ENCODE results near the gene SALL4. TPM values are rescaled to one million over a fixed set of nuclear protein-coding genes. Genes with fewer than 3 reads are reported as not detected.

The SALL4 gene
- total RNA-seq, 2 donors from 2014 or later: 333 to 397 TPM

DNA sequence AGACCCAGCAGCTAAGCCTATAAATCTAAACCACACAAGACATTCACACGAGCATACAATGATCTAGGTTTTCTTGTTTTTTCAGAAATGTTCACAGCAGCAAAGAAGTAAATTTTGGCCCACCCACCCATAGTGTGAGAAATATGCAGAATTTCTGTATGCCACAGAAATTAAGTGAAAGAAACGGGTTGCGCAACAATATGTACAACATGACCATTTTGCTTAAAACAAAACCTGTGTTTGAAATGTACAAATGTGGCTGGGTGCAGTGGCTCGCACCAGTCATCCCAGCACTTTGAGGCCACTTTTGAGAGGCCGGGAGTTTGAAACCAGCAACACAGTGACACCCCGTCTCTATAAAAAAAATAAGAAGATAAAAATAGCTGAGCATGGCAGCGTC, 9.4 kb downstream of the SALL4 start:
- Histone ChIP-seq H3K9ac (ENCODE audit: extremely low read depth, low read length, poor library complexity, severe bottlenecking) (peak overlapping the region; percentile 3), H3K27ac (ENCODE audit: low read depth, low read length) (no peak overlapping the region), H3K4me3 (ENCODE audit: low read length) (peak overlapping the region; percentile 19), H3K9me3 (ENCODE audit: control insufficient read depth, low read length) (no peaks in the 10 kb centered on the region), H3K4me1 (ENCODE audit: control insufficient read depth, insufficient read depth, low read length) (peaks cover 38% of the 10 kb centered on the region), H3K36me3 (ENCODE audit: control insufficient read depth, insufficient read depth, low read length) (peaks cover 86% of the 10 kb centered on the region), H3K27me3 (ENCODE audit: control insufficient read depth, insufficient read depth, low read length, poor library complexity, severe bottlenecking) (no peaks in the 10 kb centered on the region)
- Mint-ChIP-seq H3K27ac (peak overlapping the region; percentile 45), H3K9me3 (no peaks in the 10 kb centered on the region), H3K27me3 (ENCODE audit: insufficient read depth) (no peaks in the 10 kb centered on the region), H3K4me1 (peaks cover 76% of the 10 kb centered on the region), H3K36me3 (ENCODE audit: low read depth) (peaks cover 77% of the 10 kb centered on the region), H3K4me3 (no peak overlapping the region)
- TF ChIP-seq, protein P1, sequence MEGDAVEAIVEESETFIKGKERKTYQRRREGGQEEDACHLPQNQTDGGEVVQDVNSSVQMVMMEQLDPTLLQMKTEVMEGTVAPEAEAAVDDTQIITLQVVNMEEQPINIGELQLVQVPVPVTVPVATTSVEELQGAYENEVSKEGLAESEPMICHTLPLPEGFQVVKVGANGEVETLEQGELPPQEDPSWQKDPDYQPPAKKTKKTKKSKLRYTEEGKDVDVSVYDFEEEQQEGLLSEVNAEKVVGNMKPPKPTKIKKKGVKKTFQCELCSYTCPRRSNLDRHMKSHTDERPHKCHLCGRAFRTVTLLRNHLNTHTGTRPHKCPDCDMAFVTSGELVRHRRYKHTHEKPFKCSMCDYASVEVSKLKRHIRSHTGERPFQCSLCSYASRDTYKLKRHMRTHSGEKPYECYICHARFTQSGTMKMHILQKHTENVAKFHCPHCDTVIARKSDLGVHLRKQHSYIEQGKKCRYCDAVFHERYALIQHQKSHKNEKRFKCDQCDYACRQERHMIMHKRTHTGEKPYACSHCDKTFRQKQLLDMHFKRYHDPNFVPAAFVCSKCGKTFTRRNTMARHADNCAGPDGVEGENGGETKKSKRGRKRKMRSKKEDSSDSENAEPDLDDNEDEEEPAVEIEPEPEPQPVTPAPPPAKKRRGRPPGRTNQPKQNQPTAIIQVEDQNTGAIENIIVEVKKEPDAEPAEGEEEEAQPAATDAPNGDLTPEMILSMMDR (conservative IDR thresholded peaks at IDR 0.05): no peak
- WGBS, 2 experiments (ENCODE audit: insufficient coverage in 1 of 2, insufficient read length in 1 of 2): 87 to 96% methylated on average over 5 to 7 of the region's 7 CpGs
- no peak for DNase-seq

DNA sequence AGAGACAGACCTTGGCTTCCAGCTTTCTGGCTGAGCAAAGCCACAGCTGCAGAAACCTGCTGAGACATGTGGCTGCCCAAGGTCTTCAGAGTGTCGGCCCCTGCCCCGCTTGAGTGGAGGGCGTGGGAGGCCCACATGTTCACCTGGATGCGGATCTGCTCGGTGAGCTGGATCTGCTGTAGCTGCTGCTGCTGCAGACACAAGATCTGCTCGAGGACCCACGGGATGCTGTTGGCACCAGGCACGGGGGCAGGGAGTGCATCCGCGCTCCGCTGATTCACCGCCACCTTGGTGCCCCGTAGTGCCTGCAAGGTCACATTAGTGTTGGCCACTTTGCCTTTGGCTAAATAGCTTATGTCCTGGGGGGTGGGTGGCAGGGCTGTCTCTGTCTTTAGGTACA, 10.7 kb downstream of the SALL4 start:
- Histone ChIP-seq H3K4me3 (ENCODE audit: low read length) (no peak overlapping the region), H3K27ac (ENCODE audit: low read depth, low read length) (no peak overlapping the region), H3K4me1 (ENCODE audit: control insufficient read depth, insufficient read depth, low read length) (peaks cover 35% of the 10 kb centered on the region), H3K27me3 (ENCODE audit: control insufficient read depth, insufficient read depth, low read length, poor library complexity, severe bottlenecking) (no peaks in the 10 kb centered on the region), H3K9ac (ENCODE audit: extremely low read depth, low read length, poor library complexity, severe bottlenecking) (no peak overlapping the region), H3K36me3 (ENCODE audit: control insufficient read depth, insufficient read depth, low read length) (peaks cover 94% of the 10 kb centered on the region), H3K9me3 (ENCODE audit: control insufficient read depth, low read length) (no peaks in the 10 kb centered on the region)
- DNase-seq: no peak
- Mint-ChIP-seq H3K4me1 (peaks cover 64% of the 10 kb centered on the region), H3K27me3 (ENCODE audit: insufficient read depth) (no peaks in the 10 kb centered on the region), H3K9me3 (no peaks in the 10 kb centered on the region), H3K4me3 (no peak overlapping the region), H3K36me3 (ENCODE audit: low read depth) (peaks cover 85% of the 10 kb centered on the region), H3K27ac (no peak overlapping the region)
- WGBS, 2 experiments (ENCODE audit: insufficient coverage in 1 of 2, insufficient read length in 1 of 2): 95% methylated on average over 7 to 13 of the region's 13 CpGs
- TF ChIP-seq, protein P1 (conservative IDR thresholded peaks at IDR 0.05): no peak

DNA sequence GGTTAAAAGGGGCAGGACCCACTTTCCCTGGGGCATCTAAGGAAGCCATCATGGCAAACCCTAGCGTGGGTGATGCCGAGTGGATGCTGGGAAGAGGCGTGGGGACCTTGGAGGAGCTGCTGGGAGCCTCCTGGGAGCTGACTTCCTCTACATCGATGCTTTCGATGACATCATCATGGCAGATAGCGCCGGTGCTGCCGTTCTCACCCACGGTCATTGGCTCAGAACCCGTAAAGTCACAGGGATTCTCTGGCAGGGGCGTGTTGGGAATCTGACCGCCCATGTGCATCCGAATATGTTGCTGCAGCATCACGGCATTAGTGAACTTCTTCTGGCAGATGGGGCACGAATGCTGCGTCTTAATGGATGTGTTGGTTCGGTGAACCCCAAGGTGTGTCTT, 12.1 kb downstream of the SALL4 start:
- Mint-ChIP-seq H3K27me3 (ENCODE audit: insufficient read depth) (no peaks in the 10 kb centered on the region), H3K27ac (peak overlapping the region; percentile 48), H3K4me1 (peaks cover 54% of the 10 kb centered on the region), H3K4me3 (peak overlapping the region; percentile 22), H3K36me3 (ENCODE audit: low read depth) (peaks cover 89% of the 10 kb centered on the region), H3K9me3 (no peaks in the 10 kb centered on the region)
- peaks cover 31% of the 10 kb centered on the region for H3K4me1 ChIP-seq (ENCODE audit: control insufficient read depth, insufficient read depth, low read length)
- TF ChIP-seq, protein P1 (conservative IDR thresholded peaks at IDR 0.05): no peak
- no peak for DNase-seq
- WGBS, 2 experiments (ENCODE audit: insufficient coverage in 1 of 2, insufficient read length in 1 of 2): 95 to 97% methylated on average over 17 of the region's 17 CpGs
- no peak overlapping the region for H3K9ac ChIP-seq (ENCODE audit: extremely low read depth, low read length, poor library complexity, severe bottlenecking)
- H3K36me3 ChIP-seq (ENCODE audit: control insufficient read depth, insufficient read depth, low read length): peaks cover 96% of the 10 kb centered on the region
- H3K9me3 ChIP-seq (ENCODE audit: control insufficient read depth, low read length): no peaks in the 10 kb centered on the region
- peak overlapping the region; percentile 59 for H3K4me3 ChIP-seq (ENCODE audit: low read length)
- no peak overlapping the region for H3K27ac ChIP-seq (ENCODE audit: low read depth, low read length)
- H3K27me3 ChIP-seq (ENCODE audit: control insufficient read depth, insufficient read depth, low read length, poor library complexity, severe bottlenecking): no peaks in the 10 kb centered on the region

Measured in endodermal cell (in vitro differentiated cells).